HEK293 (cell line): ENCODE measurements around the gene VEZF1.

Experiments
- KLF10 ChIP-seq: fragments of 450-650 bp; IDR thresholded peaks from 2 replicates; pipeline ENCODE4 v1.5.1; 2018; ENCODE audit warnings: missing biosample characterization, mild to moderate bottlenecking, missing genetic modification characterization
- MZF1 ChIP-seq: fragments of 450-650 bp; formaldehyde crosslinking; IDR thresholded peaks from 2 replicates; pipeline ENCODE4 v1.5.1; 2017; ENCODE audit warnings: missing biosample characterization, missing genetic modification characterization, borderline replicate concordance
- TCF7L2 ChIP-seq: IDR thresholded peaks from 2 replicates; pipeline ENCODE4 v1.6.1; 2011; ENCODE audit warnings: low read depth, mild to moderate bottlenecking, inconsistent platforms, low read length, moderate library complexity, borderline replicate concordance
- YY1 ChIP-seq: fragments of 450-650 bp; formaldehyde crosslinking; IDR thresholded peaks from 2 replicates; pipeline ENCODE4 v1.5.1; 2018; ENCODE audit warnings: missing biosample characterization, missing genetic modification characterization
- ZBTB21 ChIP-seq: fragments of 450-650 bp; formaldehyde crosslinking; IDR thresholded peaks from 2 replicates; pipeline ENCODE4 v1.5.1; 2017; ENCODE audit warnings: missing biosample characterization, missing genetic modification characterization
- ZNF114 ChIP-seq: fragments of 450-650 bp; formaldehyde crosslinking; IDR thresholded peaks from 2 replicates; pipeline ENCODE4 v1.5.0; 2017; ENCODE audit warnings: missing biosample characterization, missing genetic modification characterization
- ZNF121 ChIP-seq: fragments of 450-650 bp; formaldehyde crosslinking; IDR thresholded peaks from 2 replicates; pipeline ENCODE4 v1.5.1; 2016; ENCODE audit warnings: missing biosample characterization, missing genetic modification characterization
- ZNF146 ChIP-seq: fragments of 450-650 bp; formaldehyde crosslinking; IDR thresholded peaks from 2 replicates; pipeline ENCODE4 v1.5.1; 2016; ENCODE audit warnings: missing biosample characterization, missing genetic modification characterization
- ZNF184 ChIP-seq: fragments of 450-650 bp; IDR thresholded peaks from 2 replicates; pipeline ENCODE4 v1.5.1; 2018; ENCODE audit warnings: missing biosample characterization, mild to moderate bottlenecking, missing genetic modification characterization
- ZNF19 ChIP-seq: fragments of 450-650 bp; formaldehyde crosslinking; IDR thresholded peaks from 2 replicates; pipeline ENCODE4; 2016; ENCODE audit warnings: missing biosample characterization, missing genetic modification characterization, low read depth
- ZNF24 ChIP-seq: fragments of 450-650 bp; formaldehyde crosslinking; IDR thresholded peaks from 2 replicates; pipeline ENCODE4 v1.5.1; 2016; ENCODE audit warnings: missing biosample characterization, missing genetic modification characterization
- ZNF311 ChIP-seq: fragments of 450-650 bp; formaldehyde crosslinking; IDR thresholded peaks from 2 replicates; pipeline ENCODE4 v1.5.1; 2017; ENCODE audit warnings: missing biosample characterization, missing genetic modification characterization, borderline replicate concordance
- ZNF335 ChIP-seq: fragments of 450-650 bp; formaldehyde crosslinking; conservative IDR thresholded peaks from 2 replicates; pipeline ENCODE4 v1.5.1; 2016; ENCODE audit warnings: missing biosample characterization, missing genetic modification characterization
- ZNF404 ChIP-seq: fragments of 450-650 bp; formaldehyde crosslinking; IDR thresholded peaks from 2 replicates; pipeline ENCODE4 v1.5.1; 2017; ENCODE audit warnings: missing biosample characterization, missing genetic modification characterization
- ZNF423 ChIP-seq: fragments of 450-650 bp; formaldehyde crosslinking; IDR thresholded peaks from 2 replicates; pipeline ENCODE4 v1.5.1; 2016; ENCODE audit warnings: missing biosample characterization, missing genetic modification characterization
- ZNF433 ChIP-seq: fragments of 450-650 bp; formaldehyde crosslinking; IDR thresholded peaks from 2 replicates; pipeline ENCODE4 v1.5.1; 2016; ENCODE audit warnings: missing biosample characterization, missing genetic modification characterization, low read depth
- ZNF510 ChIP-seq: fragments of 450-650 bp; formaldehyde crosslinking; IDR thresholded peaks from 2 replicates; pipeline ENCODE4 v1.5.1; 2018; ENCODE audit warnings: mild to moderate bottlenecking, missing genetic modification characterization, missing biosample characterization; ENCODE audit not compliant: insufficient replicate concordance
- ZNF530 ChIP-seq: fragments of 450-650 bp; formaldehyde crosslinking; IDR thresholded peaks from 2 replicates; pipeline ENCODE4 v1.5.1; 2016; ENCODE audit warnings: low read depth, missing biosample characterization, missing genetic modification characterization
- ZNF571 ChIP-seq: fragments of 450-650 bp; formaldehyde crosslinking; IDR thresholded peaks from 2 replicates; pipeline ENCODE4 v1.5.0; 2017; ENCODE audit warnings: missing biosample characterization, missing genetic modification characterization
- ZNF626 ChIP-seq: fragments of 450-650 bp; sonication (Bioruptor Pico); formaldehyde crosslinking; IDR thresholded peaks from 2 replicates; pipeline ENCODE4 v1.5.1; 2018; ENCODE audit warnings: missing biosample characterization, missing genetic modification characterization, inconsistent platforms
- ZNF654 ChIP-seq: fragments of 450-650 bp; formaldehyde crosslinking; IDR thresholded peaks from 2 replicates; pipeline ENCODE4 v1.5.1; 2016; ENCODE audit warnings: low read depth, missing biosample characterization, missing genetic modification characterization
- ZNF660 ChIP-seq: fragments of 450-650 bp; IDR thresholded peaks from 2 replicates; pipeline ENCODE4 v1.5.1; 2018; ENCODE audit warnings: missing biosample characterization, mild to moderate bottlenecking, missing genetic modification characterization
- ZNF791 ChIP-seq: fragments of 450-650 bp; formaldehyde crosslinking; IDR thresholded peaks from 2 replicates; pipeline ENCODE4 v1.5.1; 2016; ENCODE audit warnings: missing biosample characterization, missing genetic modification characterization
- ZNF830 ChIP-seq: fragments of 450-650 bp; IDR thresholded peaks from 2 replicates; pipeline ENCODE4 v1.5.0; 2018; ENCODE audit warnings: missing biosample characterization, missing genetic modification characterization, low read depth, mild to moderate bottlenecking, moderate library complexity
- ZSCAN23 ChIP-seq: fragments of 450-650 bp; formaldehyde crosslinking; IDR thresholded peaks from 2 replicates; pipeline ENCODE4 v1.5.1; 2016; ENCODE audit warnings: missing biosample characterization, missing genetic modification characterization
- TF ChIP-seq, protein P1 (sequence below): sonication (generic); formaldehyde crosslinking; IDR thresholded peaks from 2 replicates; pipeline ENCODE4 v1.8.1; 2022; ENCODE audit warnings: mild to moderate bottlenecking, moderate library complexity, missing genetic modification reagents
- TF ChIP-seq, protein P2 (sequence below): fragments of 450-650 bp; formaldehyde crosslinking; IDR thresholded peaks from 2 replicates; pipeline ENCODE4 v1.5.1; 2016; ENCODE audit warnings: missing biosample characterization, missing genetic modification characterization
- TF ChIP-seq, protein P3 (sequence below): fragments of 450-650 bp; formaldehyde crosslinking; IDR thresholded peaks from 2 replicates; pipeline ENCODE4 v1.5.1; 2017; ENCODE audit warnings: missing biosample characterization, missing genetic modification characterization
- TF ChIP-seq, protein P4 (sequence below): fragments of 450-650 bp; formaldehyde crosslinking; IDR thresholded peaks from 2 replicates; pipeline ENCODE4 v1.5.1; 2016; ENCODE audit warnings: missing biosample characterization, missing genetic modification characterization, borderline replicate concordance

Gene VEZF1

DNA sequence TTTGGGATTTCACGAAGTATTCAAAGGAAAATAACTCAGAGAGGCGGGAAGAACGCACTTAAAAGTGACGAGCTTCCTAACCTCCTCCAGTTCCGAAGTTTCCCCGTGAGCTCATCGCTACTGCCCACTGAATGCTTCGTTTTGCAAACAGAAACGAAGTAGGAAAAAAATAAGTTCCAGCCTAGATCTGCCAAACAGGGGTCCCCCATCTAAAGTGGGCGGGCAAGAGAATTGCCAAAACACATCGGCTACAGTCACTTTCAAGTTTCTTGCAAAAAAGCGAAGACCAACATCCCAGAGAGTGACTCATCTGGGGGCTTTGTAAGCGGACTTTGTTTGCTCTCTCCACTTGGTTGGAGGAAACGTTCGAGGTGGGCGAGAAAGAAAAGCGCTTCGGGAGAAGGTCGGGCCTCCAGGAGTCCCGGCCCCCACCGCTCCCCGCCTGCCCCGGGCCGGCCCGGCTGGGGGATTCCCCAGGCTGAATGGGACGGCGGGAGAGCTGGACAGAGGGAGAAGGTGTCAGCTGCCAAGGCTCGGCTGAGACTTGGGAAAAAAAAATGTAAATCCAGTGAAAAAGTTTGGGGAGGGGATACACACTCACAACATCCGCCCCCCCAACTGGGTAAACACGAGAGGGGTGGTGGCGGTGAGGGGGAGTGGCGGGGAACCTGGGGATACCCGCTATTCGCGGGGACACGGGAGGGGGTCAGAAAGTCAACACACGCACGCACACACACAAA lies 1.0 kb downstream of the VEZF1 start (continued):
- TF ChIP-seq, protein P1, sequence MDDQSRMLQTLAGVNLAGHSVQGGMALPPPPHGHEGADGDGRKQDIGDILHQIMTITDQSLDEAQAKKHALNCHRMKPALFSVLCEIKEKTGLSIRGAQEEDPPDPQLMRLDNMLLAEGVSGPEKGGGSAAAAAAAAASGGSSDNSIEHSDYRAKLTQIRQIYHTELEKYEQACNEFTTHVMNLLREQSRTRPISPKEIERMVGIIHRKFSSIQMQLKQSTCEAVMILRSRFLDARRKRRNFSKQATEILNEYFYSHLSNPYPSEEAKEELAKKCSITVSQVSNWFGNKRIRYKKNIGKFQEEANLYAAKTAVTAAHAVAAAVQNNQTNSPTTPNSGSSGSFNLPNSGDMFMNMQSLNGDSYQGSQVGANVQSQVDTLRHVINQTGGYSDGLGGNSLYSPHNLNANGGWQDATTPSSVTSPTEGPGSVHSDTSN (CRISPR knock-in tag): no peak
- peak; percentile 77 for TF ChIP-seq ZNF335 (tag by site-specific recombination)
- no peak for TF ChIP-seq ZNF146 (tag by site-specific recombination)
- TF ChIP-seq MZF1 (tag by site-specific recombination): no peak
- TF ChIP-seq ZNF184: 0 out of 2 replicates have a peak, but pooled peaks have one; percentile 13
- no peak for TF ChIP-seq ZNF654 (tag by site-specific recombination)
- TF ChIP-seq ZNF510: no peak
- TF ChIP-seq ZNF830 (tag by site-specific recombination): no peak
- TF ChIP-seq ZNF791: no peak
- TF ChIP-seq ZNF433: no peak
- TF ChIP-seq ZNF626: no peak
- TF ChIP-seq ZNF404: no peak
- no peak for TF ChIP-seq ZNF121 (tag by site-specific recombination)
- TF ChIP-seq TCF7L2: no peak
- TF ChIP-seq, protein P2, sequence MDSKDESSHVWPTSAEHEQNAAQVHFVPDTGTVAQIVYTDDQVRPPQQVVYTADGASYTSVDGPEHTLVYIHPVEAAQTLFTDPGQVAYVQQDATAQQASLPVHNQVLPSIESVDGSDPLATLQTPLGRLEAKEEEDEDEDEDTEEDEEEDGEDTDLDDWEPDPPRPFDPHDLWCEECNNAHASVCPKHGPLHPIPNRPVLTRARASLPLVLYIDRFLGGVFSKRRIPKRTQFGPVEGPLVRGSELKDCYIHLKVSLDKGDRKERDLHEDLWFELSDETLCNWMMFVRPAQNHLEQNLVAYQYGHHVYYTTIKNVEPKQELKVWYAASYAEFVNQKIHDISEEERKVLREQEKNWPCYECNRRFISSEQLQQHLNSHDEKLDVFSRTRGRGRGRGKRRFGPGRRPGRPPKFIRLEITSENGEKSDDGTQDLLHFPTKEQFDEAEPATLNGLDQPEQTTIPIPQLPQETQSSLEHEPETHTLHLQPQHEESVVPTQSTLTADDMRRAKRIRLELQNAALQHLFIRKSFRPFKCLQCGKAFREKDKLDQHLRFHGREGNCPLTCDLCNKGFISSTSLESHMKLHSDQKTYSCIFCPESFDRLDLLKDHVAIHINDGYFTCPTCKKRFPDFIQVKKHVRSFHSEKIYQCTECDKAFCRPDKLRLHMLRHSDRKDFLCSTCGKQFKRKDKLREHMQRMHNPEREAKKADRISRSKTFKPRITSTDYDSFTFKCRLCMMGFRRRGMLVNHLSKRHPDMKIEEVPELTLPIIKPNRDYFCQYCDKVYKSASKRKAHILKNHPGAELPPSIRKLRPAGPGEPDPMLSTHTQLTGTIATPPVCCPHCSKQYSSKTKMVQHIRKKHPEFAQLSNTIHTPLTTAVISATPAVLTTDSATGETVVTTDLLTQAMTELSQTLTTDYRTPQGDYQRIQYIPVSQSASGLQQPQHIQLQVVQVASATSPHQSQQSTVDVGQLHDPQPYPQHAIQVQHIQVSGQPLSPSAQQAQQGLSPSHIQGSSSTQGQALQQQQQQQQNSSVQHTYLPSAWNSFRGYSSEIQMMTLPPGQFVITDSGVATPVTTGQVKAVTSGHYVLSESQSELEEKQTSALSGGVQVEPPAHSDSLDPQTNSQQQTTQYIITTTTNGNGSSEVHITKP (tag by site-specific recombination): no peak
- no peak for TF ChIP-seq ZNF571 (tag by site-specific recombination)
- 0 out of 2 replicates have a peak, but pooled peaks have one; percentile 53 for TF ChIP-seq ZNF660 (tag by site-specific recombination)
- TF ChIP-seq ZNF423 (tag by site-specific recombination): no peak
- peak; percentile 54; the same call in 1 of the 2 replicates for TF ChIP-seq ZBTB21 (tag by site-specific recombination)
- no peak for TF ChIP-seq ZNF114 (tag by site-specific recombination)
- no peak for TF ChIP-seq ZNF19 (tag by site-specific recombination)
- TF ChIP-seq ZNF24 (tag by site-specific recombination): no peak
- TF ChIP-seq YY1 (tag by site-specific recombination): no peak
- TF ChIP-seq ZNF530 (tag by site-specific recombination): no peak
- TF ChIP-seq, protein P3, sequence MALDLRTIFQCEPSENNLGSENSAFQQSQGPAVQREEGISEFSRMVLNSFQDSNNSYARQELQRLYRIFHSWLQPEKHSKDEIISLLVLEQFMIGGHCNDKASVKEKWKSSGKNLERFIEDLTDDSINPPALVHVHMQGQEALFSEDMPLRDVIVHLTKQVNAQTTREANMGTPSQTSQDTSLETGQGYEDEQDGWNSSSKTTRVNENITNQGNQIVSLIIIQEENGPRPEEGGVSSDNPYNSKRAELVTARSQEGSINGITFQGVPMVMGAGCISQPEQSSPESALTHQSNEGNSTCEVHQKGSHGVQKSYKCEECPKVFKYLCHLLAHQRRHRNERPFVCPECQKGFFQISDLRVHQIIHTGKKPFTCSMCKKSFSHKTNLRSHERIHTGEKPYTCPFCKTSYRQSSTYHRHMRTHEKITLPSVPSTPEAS (tag by site-specific recombination): no peak
- TF ChIP-seq KLF10: peak; percentile 32; the same call in 1 of the 2 replicates
- no peak for TF ChIP-seq ZNF311 (tag by site-specific recombination)
- TF ChIP-seq ZSCAN23 (tag by site-specific recombination): no peak
- TF ChIP-seq, protein P4, sequence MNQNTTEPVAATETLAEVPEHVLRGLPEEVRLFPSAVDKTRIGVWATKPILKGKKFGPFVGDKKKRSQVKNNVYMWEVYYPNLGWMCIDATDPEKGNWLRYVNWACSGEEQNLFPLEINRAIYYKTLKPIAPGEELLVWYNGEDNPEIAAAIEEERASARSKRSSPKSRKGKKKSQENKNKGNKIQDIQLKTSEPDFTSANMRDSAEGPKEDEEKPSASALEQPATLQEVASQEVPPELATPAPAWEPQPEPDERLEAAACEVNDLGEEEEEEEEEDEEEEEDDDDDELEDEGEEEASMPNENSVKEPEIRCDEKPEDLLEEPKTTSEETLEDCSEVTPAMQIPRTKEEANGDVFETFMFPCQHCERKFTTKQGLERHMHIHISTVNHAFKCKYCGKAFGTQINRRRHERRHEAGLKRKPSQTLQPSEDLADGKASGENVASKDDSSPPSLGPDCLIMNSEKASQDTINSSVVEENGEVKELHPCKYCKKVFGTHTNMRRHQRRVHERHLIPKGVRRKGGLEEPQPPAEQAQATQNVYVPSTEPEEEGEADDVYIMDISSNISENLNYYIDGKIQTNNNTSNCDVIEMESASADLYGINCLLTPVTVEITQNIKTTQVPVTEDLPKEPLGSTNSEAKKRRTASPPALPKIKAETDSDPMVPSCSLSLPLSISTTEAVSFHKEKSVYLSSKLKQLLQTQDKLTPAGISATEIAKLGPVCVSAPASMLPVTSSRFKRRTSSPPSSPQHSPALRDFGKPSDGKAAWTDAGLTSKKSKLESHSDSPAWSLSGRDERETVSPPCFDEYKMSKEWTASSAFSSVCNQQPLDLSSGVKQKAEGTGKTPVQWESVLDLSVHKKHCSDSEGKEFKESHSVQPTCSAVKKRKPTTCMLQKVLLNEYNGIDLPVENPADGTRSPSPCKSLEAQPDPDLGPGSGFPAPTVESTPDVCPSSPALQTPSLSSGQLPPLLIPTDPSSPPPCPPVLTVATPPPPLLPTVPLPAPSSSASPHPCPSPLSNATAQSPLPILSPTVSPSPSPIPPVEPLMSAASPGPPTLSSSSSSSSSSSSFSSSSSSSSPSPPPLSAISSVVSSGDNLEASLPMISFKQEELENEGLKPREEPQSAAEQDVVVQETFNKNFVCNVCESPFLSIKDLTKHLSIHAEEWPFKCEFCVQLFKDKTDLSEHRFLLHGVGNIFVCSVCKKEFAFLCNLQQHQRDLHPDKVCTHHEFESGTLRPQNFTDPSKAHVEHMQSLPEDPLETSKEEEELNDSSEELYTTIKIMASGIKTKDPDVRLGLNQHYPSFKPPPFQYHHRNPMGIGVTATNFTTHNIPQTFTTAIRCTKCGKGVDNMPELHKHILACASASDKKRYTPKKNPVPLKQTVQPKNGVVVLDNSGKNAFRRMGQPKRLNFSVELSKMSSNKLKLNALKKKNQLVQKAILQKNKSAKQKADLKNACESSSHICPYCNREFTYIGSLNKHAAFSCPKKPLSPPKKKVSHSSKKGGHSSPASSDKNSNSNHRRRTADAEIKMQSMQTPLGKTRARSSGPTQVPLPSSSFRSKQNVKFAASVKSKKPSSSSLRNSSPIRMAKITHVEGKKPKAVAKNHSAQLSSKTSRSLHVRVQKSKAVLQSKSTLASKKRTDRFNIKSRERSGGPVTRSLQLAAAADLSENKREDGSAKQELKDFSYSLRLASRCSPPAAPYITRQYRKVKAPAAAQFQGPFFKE: no peak
